ENCODE results near the gene CACNB3. TPM values are rescaled to one million over a fixed set of nuclear protein-coding genes. Genes with fewer than 3 reads are reported as not detected.
A peak's percentile ranks its signal among the peaks of the same experiment; 100 is the strongest.

CACNB3 gene
- total and polyA plus RNA-seq, 9 of the 15 experiments (the other 6 are each of a cell fraction or from before 2014, with no cell fraction given), result 0.24 to 2.0 (median 1.5) TPM

DNA sequence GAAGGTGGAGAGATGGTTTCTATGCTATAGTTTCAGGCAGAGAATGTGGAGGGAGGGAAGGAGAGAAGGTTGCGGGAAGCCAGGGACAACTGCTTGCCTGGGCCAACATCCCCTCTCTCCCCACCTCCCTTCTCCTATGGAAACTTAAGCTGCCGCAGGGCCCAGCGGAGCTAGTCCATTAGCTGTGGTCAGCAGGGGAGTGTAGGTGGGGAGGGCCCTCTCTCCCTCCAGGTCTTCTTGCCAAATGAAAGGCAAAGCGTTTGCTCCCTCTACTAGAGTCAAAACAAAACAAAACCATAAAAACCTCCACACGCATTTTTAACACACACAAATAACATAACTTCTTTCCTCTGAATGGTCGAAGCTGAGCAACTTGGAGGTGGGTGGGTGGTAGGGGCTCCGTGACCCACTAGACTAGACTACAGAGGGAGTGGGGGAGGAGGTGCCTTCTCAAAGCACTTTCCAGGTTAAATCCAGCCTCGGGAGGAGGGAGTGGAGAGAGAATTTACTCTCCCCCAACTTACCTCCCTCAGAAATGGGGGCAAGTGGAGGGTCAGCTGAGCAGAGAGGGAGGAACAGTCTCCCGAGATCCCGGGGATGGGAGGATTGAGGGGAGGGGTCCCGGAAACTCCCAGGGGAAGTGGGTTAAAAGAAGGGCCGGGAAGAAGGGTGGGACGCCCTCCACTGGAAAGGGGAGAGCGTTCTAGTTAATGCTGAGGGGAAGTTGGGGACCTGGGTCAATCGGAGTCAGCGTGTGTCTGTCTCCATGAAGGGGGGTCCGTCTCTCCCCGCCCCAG lies 4.6 kb upstream of the CACNB3 start (continued):
- TF ChIP-seq, protein P1, sequence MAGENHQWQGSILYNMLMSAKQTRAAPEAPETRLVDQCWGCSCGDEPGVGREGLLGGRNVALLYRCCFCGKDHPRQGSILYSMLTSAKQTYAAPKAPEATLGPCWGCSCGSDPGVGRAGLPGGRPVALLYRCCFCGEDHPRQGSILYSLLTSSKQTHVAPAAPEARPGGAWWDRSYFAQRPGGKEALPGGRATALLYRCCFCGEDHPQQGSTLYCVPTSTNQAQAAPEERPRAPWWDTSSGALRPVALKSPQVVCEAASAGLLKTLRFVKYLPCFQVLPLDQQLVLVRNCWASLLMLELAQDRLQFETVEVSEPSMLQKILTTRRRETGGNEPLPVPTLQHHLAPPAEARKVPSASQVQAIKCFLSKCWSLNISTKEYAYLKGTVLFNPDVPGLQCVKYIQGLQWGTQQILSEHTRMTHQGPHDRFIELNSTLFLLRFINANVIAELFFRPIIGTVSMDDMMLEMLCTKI (IDR thresholded peaks at IDR 0.05; ENCODE audit: partially characterized antibody), result no peak
- TF ChIP-seq ILF3 (IDR thresholded peaks at IDR 0.05; ENCODE audit: borderline replicate concordance) (no peak), KLF13 (tag; IDR thresholded peaks at IDR 0.05; ENCODE audit: borderline replicate concordance, low read depth) (no peak), SPI1 (IDR thresholded peaks at IDR 0.05; ENCODE audit: borderline replicate concordance, low read depth, low read length) (peak; percentile 6; the same call in 1 of the 2 replicates), NCOA4 (IDR thresholded peaks at IDR 0.05; ENCODE audit: partially characterized antibody) (no peak), MBD2 (IDR thresholded peaks at IDR 0.05; ENCODE audit: borderline replicate concordance, low read depth) (0 out of 2 replicates have a peak, but pooled peaks have one; percentile 13), ZFP1 (CRISPR knock-in tag; IDR thresholded peaks at IDR 0.05) (no peak), ARID1B (IDR thresholded peaks at IDR 0.05) (no peak), BCOR (IDR thresholded peaks at IDR 0.05) (peak; percentile 12; the same call in 1 of the 2 replicates), ARID2 (IDR thresholded peaks at IDR 0.05) (no peak), ZNF57 (CRISPR knock-in tag; IDR thresholded peaks at IDR 0.05) (no peak)
- TF ChIP-seq, protein P2, sequence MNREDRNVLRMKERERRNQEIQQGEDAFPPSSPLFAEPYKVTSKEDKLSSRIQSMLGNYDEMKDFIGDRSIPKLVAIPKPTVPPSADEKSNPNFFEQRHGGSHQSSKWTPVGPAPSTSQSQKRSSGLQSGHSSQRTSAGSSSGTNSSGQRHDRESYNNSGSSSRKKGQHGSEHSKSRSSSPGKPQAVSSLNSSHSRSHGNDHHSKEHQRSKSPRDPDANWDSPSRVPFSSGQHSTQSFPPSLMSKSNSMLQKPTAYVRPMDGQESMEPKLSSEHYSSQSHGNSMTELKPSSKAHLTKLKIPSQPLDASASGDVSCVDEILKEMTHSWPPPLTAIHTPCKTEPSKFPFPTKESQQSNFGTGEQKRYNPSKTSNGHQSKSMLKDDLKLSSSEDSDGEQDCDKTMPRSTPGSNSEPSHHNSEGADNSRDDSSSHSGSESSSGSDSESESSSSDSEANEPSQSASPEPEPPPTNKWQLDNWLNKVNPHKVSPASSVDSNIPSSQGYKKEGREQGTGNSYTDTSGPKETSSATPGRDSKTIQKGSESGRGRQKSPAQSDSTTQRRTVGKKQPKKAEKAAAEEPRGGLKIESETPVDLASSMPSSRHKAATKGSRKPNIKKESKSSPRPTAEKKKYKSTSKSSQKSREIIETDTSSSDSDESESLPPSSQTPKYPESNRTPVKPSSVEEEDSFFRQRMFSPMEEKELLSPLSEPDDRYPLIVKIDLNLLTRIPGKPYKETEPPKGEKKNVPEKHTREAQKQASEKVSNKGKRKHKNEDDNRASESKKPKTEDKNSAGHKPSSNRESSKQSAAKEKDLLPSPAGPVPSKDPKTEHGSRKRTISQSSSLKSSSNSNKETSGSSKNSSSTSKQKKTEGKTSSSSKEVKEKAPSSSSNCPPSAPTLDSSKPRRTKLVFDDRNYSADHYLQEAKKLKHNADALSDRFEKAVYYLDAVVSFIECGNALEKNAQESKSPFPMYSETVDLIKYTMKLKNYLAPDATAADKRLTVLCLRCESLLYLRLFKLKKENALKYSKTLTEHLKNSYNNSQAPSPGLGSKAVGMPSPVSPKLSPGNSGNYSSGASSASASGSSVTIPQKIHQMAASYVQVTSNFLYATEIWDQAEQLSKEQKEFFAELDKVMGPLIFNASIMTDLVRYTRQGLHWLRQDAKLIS (CRISPR knock-in tag; IDR thresholded peaks at IDR 0.05), result 0 out of 2 replicates have a peak, but pooled peaks have one; percentile 1
- TF ChIP-seq, protein P3, sequence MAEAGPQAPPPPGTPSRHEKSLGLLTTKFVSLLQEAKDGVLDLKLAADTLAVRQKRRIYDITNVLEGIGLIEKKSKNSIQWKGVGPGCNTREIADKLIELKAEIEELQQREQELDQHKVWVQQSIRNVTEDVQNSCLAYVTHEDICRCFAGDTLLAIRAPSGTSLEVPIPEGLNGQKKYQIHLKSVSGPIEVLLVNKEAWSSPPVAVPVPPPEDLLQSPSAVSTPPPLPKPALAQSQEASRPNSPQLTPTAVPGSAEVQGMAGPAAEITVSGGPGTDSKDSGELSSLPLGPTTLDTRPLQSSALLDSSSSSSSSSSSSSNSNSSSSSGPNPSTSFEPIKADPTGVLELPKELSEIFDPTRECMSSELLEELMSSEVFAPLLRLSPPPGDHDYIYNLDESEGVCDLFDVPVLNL (CRISPR knock-in tag; IDR thresholded peaks at IDR 0.05; ENCODE audit: low read depth), result no peak
- TF ChIP-seq, protein P4, sequence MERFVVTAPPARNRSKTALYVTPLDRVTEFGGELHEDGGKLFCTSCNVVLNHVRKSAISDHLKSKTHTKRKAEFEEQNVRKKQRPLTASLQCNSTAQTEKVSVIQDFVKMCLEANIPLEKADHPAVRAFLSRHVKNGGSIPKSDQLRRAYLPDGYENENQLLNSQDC (CRISPR knock-in tag; IDR thresholded peaks at IDR 0.05), result no peak
- TF ChIP-seq, protein P5, sequence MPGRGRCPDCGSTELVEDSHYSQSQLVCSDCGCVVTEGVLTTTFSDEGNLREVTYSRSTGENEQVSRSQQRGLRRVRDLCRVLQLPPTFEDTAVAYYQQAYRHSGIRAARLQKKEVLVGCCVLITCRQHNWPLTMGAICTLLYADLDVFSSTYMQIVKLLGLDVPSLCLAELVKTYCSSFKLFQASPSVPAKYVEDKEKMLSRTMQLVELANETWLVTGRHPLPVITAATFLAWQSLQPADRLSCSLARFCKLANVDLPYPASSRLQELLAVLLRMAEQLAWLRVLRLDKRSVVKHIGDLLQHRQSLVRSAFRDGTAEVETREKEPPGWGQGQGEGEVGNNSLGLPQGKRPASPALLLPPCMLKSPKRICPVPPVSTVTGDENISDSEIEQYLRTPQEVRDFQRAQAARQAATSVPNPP (IDR thresholded peaks at IDR 0.05; ENCODE audit: borderline replicate concordance, insufficient read depth, insufficient read length), result no peak
